Fibroblast of mammary gland (primary cell): ENCODE measurements around the gene S100A14.
A peak's percentile ranks its signal among the peaks of the same experiment; 100 is the strongest.

Experiments
- DNase-seq: peaks from one replicate; pipeline ENCODE4 v3.0.0-alpha.2; 2010; ENCODE audit warnings: low read depth
- H3K4me3 ChIP-seq: 2 replicates; pipeline ENCODE4 v1.5.1; 2011; ENCODE audit warnings: low read depth, mild to moderate bottlenecking, low read length, moderate library complexity; ENCODE audit not compliant: control insufficient read depth
- CTCF ChIP-seq: conservative IDR thresholded peaks from 2 replicates; pipeline ENCODE4 v1.5.1; 2011; ENCODE audit warnings: low read depth, low read length, inconsistent platforms; ENCODE audit not compliant: control insufficient read depth, insufficient read depth

Gene S100A14

DNA sequence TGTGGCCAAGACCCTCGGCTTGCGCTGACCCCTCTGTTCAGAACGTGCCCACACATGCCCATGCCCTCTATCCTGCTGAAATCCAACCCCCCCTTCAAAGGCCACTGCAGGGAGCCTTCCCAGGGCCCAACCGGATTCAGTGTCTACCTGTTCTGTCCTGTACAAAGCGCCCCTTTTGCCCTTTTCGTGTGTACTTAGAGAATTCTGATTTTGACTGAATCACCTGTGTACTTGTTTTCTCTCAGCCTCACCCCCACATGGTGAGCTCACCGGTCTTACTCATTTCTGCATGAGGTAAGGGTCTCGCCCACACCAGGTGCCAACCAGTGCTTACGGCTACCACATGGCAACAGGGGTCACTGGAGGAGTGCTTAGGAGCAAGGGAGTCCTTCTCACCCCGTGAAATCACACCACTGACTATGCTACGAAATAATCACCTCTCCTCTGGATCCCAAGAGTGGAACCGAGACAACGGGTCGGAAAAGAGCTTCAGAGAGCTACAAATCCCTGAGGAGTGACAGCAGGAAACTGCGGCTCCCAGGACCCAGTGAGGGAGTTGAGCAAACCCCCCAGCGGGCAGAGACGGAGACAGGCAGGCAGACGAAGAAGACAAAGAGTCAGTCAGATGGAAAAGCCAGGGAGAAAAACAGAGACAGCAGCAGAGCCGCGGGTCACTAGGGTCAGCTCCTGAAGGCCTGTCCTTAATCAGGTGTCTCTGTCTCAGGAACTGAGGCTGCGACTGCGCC, 48.3 kb downstream of the S100A14 start:
- H3K4me3 ChIP-seq: peak overlapping the region; percentile 10
- DNase-seq: peak; percentile 82

GRCh38 chr1:153566414-153567371, 49.4 kb downstream of the S100A14 start:
- TF ChIP-seq CTCF: no peak
- H3K4me3 ChIP-seq: no peak overlapping the region
- peak; percentile 98 for DNase-seq

More for the DNA sequence above, 48.3 kb downstream of the S100A14 start:
- TF ChIP-seq CTCF: no peak

GRCh38 chr1:153565529-153566374, 50.4 kb downstream of the S100A14 start, which contains the start of gene S100A2:
S100A2 (minus strand) TSS chr1:153565844; CDS start chr1:153563877, 1,967 bp downstream.
- TF ChIP-seq CTCF: no peak
- peak; percentile 96 for DNase-seq
- no peak within 1 kb of the TSS for H3K4me3 ChIP-seq
